Measurements from ENCODE around the gene DCAF7.

The DCAF7 gene

DNA sequence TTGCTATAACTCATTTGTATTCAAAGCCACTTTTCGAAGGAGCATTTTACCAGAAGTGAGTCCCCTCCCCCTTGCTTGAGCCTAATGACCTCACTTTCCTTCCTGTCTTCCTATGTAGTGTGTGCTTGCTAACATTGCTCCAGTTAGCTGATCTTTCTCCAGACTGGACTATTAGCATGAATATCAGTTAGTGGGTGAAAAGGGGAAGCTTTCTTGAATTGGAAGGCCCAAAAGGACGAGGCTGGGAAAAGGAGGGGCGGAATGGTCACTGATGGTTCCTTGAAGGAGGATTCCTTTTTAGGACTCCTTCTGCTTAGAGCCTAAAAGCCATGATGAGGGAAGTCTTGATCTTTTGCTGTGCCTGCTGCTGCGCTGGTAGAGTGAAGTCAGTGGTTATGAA is 83.9 kb downstream of the DCAF7 start:
- DNase-seq = no peak

DNA sequence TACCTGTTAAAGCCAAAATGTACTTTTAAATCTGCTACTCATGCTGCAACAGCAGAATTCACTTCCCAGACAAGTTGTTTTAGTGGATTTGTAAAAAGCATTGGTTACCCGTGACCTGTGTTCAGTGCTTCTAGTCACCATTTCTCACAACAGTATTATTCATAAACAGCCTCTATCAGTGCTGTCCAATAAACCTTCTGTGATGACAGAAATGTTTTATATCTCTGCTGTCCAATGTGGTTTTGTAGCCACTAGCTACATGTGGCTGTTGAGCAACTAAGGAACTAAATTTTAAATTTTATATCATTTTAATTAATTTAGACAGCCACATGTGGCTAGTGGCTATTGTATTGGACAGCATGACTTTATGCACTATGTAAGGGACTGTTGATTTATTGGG is 84.5 kb downstream of the DCAF7 start:
- no peak for DNase-seq

DNA sequence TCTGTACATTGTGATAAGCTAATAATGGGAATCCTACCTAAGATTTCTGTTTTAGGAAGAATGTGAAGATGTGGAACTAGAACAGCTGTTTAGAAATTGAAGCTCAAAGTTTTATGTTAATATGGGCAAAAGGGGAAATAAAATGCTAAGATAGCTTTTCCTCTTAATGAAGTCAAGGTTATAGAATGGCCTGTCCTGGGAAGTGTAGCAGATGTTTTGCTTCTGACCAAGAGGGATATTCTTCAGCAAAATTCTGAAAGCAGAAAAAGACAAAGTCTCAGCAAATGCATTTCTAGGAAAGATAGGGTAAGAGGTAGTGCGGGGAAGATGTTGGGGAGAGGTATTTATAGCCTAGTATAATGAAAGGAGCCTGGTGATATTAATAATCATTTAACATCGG is 85.0 kb downstream of the DCAF7 start:
- no peak for DNase-seq

DNA sequence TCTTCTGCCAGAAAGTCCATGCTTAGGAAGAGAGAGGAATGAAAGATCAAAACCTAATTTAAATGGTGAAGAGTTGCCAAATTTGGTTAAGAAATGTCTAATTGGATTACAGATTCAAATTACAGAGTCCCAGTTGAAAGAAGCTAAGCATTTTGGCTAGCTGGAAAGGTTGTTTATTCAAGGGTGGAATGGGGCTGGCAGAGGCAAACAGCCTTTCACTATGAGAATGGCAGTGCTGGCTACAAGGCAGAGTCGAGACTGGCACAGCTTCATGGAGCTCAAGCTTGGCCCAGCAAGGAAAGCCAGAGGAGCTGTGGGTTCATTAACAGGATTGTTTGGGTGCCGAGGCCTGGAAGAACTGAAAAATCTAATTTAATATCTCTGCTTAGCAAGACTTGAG is 85.5 kb downstream of the DCAF7 start:
- DNase-seq = no peak

DNA sequence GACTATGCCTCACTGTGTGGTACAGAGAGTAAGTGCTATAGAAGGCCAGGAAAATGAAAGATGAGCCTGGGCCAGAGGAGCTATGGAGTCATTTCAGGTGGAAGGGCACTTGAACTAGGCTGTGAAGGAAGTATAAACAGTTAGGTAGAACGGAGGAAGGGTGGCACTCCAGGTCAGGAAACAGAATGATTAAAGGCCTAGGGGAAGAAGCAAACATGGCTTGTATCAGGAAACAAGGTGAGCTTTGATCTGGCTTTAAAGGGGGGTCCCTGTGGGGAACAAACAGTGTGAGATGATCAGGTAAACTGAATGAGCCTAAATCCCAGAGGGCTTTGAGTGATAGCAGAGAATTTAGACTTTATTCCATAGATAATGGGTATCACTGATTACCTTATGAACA is 88.8 kb downstream of the DCAF7 start:
- no peak for DNase-seq

DNA sequence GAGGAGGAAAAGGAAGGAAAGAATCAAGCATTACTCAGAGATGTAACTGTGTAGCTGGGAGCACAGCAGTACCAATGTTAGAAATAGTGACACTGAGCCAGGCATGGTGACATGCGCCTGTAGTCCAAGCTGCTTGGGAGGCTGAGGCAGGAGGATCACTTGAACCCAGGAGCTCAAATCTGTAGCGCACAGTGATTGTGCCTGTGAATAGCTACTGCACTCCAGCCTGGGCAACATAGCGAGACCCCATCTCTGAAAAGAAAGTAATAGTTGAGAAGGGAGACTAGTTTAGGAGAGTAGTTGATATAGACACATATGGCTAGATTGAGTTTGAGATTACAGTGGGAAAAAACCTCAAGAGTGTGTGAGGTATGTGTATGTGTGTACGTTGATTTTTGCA is 89.8 kb downstream of the DCAF7 start:
- no peak for DNase-seq

DNA sequence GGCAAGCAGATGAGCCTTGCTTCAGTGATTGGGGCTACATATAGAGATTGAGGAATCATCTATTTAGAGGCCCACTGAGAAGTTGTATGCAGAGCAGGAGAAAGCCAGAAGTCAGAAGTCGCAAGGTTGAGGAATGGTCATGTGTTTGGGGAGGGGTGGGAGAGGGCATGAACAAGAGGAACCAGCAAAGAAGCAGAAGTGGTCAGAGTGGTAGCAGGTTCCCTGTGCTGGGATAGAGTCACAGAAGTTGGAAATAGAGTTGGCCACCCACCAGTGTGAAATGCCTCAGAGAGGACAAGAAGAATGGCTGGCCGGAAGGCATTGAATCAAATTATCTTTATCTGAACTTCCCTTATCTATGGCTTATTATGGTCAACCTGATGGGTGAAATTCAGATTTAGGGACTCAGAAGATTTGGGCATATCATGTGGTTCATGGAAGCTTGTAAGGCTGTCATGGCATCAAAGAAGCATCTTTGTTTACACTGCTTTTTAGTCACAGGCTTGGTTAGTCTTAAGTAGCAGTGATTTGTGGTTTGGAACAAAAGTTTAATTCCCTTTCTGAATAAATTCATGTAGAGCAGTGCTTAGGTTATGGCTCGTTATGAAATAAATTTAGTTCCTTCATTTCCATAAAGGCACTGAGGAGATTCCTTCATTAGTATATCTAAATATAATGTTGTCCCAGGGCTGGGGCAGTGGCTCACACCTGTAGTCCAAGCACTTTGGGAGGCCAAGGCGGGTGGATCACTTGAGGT is 91.6 kb downstream of the DCAF7 start:
- no peak for DNase-seq

Data from NCI-H1694 treated with DMSO at 0.1 percent for 48 hours (cell line).